22Rv1 (cell line): Measurements from ENCODE around the gene USP53.

Source experiments
- ZFX ChIP-seq: fragments of 450-650 bp; IDR thresholded peaks from 2 replicates; pipeline ENCODE4 v1.6.1; 2017; ENCODE audit warnings: antibody characterized with exemption, borderline replicate concordance
- TF ChIP-seq, protein P1 (sequence below): fragments of 450-650 bp; IDR thresholded peaks from 2 replicates; pipeline ENCODE4 v1.5.1; 2017; ENCODE audit warnings: mild to moderate bottlenecking

GRCh38 chr4:119314356-119314755 is 101.8 kb downstream of the USP53 start:
- TF ChIP-seq, protein P1, sequence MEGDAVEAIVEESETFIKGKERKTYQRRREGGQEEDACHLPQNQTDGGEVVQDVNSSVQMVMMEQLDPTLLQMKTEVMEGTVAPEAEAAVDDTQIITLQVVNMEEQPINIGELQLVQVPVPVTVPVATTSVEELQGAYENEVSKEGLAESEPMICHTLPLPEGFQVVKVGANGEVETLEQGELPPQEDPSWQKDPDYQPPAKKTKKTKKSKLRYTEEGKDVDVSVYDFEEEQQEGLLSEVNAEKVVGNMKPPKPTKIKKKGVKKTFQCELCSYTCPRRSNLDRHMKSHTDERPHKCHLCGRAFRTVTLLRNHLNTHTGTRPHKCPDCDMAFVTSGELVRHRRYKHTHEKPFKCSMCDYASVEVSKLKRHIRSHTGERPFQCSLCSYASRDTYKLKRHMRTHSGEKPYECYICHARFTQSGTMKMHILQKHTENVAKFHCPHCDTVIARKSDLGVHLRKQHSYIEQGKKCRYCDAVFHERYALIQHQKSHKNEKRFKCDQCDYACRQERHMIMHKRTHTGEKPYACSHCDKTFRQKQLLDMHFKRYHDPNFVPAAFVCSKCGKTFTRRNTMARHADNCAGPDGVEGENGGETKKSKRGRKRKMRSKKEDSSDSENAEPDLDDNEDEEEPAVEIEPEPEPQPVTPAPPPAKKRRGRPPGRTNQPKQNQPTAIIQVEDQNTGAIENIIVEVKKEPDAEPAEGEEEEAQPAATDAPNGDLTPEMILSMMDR = peak; percentile 50
- no peak for TF ChIP-seq ZFX
